ENCODE results near the gene OIT3. TPM values are rescaled to one million over a fixed set of nuclear protein-coding genes. Genes with fewer than 3 reads are reported as not detected.

OIT3 gene
- total RNA-seq, 2 experiments from 2014 or later: not detected

- ChIA-PET POLR2A (no interaction called here), CTCF (no interaction called here)
- no peaks in the 10 kb centered on the region for H3K4me1 Mint-ChIP-seq (ENCODE audit: low read depth)
- no peak for DNase-seq
- peaks cover 15% of the 10 kb centered on the region for H3K27me3 Mint-ChIP-seq (ENCODE audit: low read depth)
- no peaks in the 10 kb centered on the region for H3K9me3 Mint-ChIP-seq (ENCODE audit: insufficient read depth)
- no peak overlapping the region for H3K4me3 Mint-ChIP-seq
- H3K27ac Mint-ChIP-seq: no peak overlapping the region
- H3K36me3 Mint-ChIP-seq (ENCODE audit: low read depth): no peaks in the 10 kb centered on the region
- ATAC-seq: no peak
Observed at GRCh38 chr10:72928798-72929197, 35.3 kb downstream of the OIT3 start.

GRCh38 chr10:72930276-72930675, 36.7 kb downstream of the OIT3 start:
- CTCF ChIA-PET: no interaction called here
- no peaks in the 10 kb centered on the region for H3K36me3 Mint-ChIP-seq (ENCODE audit: low read depth)
- ATAC-seq: no peak

DNA sequence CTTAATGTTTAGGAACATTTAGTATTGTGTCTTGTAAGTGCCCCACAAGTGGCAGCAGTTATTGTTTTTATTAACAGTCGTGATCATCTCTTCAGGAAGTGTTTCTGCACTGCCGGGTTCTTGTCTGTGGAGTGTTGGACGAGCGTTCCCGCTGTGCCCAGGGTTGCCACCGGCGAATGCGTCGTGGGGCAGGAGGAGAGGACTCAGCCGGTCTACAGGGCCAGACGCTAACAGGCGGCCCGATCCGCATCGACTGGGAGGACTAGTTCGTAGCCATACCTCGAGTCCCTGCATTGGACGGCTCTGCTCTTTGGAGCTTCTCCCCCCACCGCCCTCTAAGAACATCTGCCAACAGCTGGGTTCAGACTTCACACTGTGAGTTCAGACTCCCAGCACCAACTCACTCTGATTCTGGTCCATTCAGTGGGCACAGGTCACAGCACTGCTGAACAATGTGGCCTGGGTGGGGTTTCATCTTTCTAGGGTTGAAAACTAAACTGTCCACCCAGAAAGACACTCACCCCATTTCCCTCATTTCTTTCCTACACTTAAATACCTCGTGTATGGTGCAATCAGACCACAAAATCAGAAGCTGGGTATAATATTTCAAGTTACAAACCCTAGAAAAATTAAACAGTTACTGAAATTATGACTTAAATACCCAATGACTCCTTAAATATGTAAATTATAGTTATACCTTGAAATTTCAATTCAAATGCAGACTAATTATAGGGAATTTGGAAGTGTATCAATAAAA, 38.9 kb downstream of the OIT3 start:
- H3K27me3 Mint-ChIP-seq (ENCODE audit: low read depth): peaks cover 15% of the 10 kb centered on the region
- no peaks in the 10 kb centered on the region for H3K9me3 Mint-ChIP-seq (ENCODE audit: insufficient read depth)
- ChIA-PET POLR2A (no interaction called here), CTCF (no interaction called here)
- H3K36me3 Mint-ChIP-seq (ENCODE audit: low read depth): no peaks in the 10 kb centered on the region
- no peak for DNase-seq
- H3K4me1 Mint-ChIP-seq (ENCODE audit: low read depth): no peaks in the 10 kb centered on the region
- H3K4me3 Mint-ChIP-seq: no peak overlapping the region
- H3K27ac Mint-ChIP-seq: no peak overlapping the region
- no peak for ATAC-seq

More at GRCh38 chr10:72930276-72930675, 36.7 kb downstream of the OIT3 start:
- Mint-ChIP-seq H3K4me3 (no peak overlapping the region), H3K9me3 (ENCODE audit: insufficient read depth) (no peaks in the 10 kb centered on the region), H3K4me1 (ENCODE audit: low read depth) (no peaks in the 10 kb centered on the region), H3K27ac (no peak overlapping the region), H3K27me3 (ENCODE audit: low read depth) (peaks cover 13% of the 10 kb centered on the region)
- DNase-seq: no peak
- POLR2A ChIA-PET: interaction anchor here (0.7 kb wide), 1 partner anchor 215 kb away, joined by 3 read pairs; no protein-coding TSS in a partner anchor

DNA sequence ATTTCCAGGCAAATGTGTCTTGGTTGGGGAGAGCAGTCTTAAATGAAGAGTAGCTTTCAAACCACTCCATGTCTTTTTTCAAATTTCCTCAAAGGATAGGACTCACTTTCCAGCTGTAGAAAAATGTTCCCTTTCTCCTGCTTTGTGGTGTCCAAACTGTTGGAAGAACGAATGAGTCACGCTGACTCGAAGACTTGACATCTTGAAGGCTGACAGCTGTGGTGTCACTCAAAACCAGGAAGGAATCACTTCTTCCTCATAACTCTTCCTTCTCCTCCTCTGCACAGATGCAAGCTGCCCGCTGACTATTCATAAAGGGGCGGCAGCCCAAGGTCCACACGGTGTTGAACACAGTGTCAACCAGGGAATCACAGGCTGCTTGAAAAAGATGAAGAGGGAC, 41.8 kb downstream of the OIT3 start:
- H3K4me3 Mint-ChIP-seq: no peak overlapping the region

GRCh38 chr10:72943498-72944234, 50.1 kb downstream of the OIT3 start:
- POLR2A ChIA-PET: no interaction called here
- Mint-ChIP-seq H3K36me3 (ENCODE audit: low read depth) (no peaks in the 10 kb centered on the region), H3K27me3 (ENCODE audit: low read depth) (peaks cover 23% of the 10 kb centered on the region), H3K4me3 (no peak overlapping the region), H3K27ac (no peak overlapping the region), H3K9me3 (ENCODE audit: insufficient read depth) (no peaks in the 10 kb centered on the region), H3K4me1 (ENCODE audit: low read depth) (no peaks in the 10 kb centered on the region)
- DNase-seq (no peak), ATAC-seq (no peak)
- CTCF ChIA-PET: no interaction called here

More for the DNA sequence above, 41.8 kb downstream of the OIT3 start:
- H3K9me3 Mint-ChIP-seq (ENCODE audit: insufficient read depth): no peaks in the 10 kb centered on the region
- ChIA-PET POLR2A (interaction anchor here (0.6 kb wide), 1 partner anchor 1745 kb away, joined by 3 read pairs; no protein-coding TSS in a partner anchor), CTCF (interaction anchor here (1.9 kb wide), 1 partner anchor 12 kb away, joined by 4 read pairs; no protein-coding TSS in a partner anchor)
- no peaks in the 10 kb centered on the region for H3K4me1 Mint-ChIP-seq (ENCODE audit: low read depth)
- no peak overlapping the region for H3K27ac Mint-ChIP-seq
- ATAC-seq: no peak
- no peaks in the 10 kb centered on the region for H3K36me3 Mint-ChIP-seq (ENCODE audit: low read depth)
- peaks cover 14% of the 10 kb centered on the region for H3K27me3 Mint-ChIP-seq (ENCODE audit: low read depth)
- no peak for DNase-seq

- DNase-seq (no peak), ATAC-seq (no peak)
- no peaks in the 10 kb centered on the region for H3K9me3 Mint-ChIP-seq (ENCODE audit: insufficient read depth)
- no peak overlapping the region for H3K4me3 Mint-ChIP-seq
- no peaks in the 10 kb centered on the region for H3K4me1 Mint-ChIP-seq (ENCODE audit: low read depth)
- ChIA-PET CTCF (interaction anchor here (1.2 kb wide), 1 partner anchor 11 kb away, joined by 4 read pairs; no protein-coding TSS in a partner anchor), POLR2A (no interaction called here)
- H3K36me3 Mint-ChIP-seq (ENCODE audit: low read depth): no peaks in the 10 kb centered on the region
- peaks cover 24% of the 10 kb centered on the region for H3K27me3 Mint-ChIP-seq (ENCODE audit: low read depth)
- H3K27ac Mint-ChIP-seq: no peak overlapping the region
Observed at GRCh38 chr10:72946963-72947362, 53.4 kb downstream of the OIT3 start.

DNA sequence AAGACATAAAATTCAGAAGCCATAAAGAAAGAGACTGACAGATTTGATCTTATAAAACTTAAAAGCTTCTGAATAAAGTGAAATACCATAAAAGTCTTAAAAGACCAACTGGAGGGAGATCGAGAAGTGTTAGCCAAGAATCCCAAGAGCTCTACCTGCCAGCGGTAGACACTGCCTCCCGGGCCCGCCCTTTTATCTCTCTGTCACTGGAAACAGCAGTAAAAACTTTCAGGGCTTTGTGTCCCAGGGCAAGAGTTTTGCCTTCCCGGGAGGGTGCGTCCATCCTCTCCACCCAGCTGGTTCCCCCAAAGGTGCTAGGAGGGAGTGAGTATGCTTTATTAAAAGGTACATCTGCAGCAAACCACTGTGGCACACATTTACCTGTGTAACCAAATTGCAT, 55.2 kb downstream of the OIT3 start:
- CTCF ChIA-PET: no interaction called here
- no peak overlapping the region for H3K27ac Mint-ChIP-seq
- no peak overlapping the region for H3K4me3 Mint-ChIP-seq
- no peaks in the 10 kb centered on the region for H3K9me3 Mint-ChIP-seq (ENCODE audit: insufficient read depth)
- POLR2A ChIA-PET: no interaction called here
- no peaks in the 10 kb centered on the region for H3K36me3 Mint-ChIP-seq (ENCODE audit: low read depth)
- DNase-seq (no peak), ATAC-seq (no peak)
- H3K4me1 Mint-ChIP-seq (ENCODE audit: low read depth): no peaks in the 10 kb centered on the region
- peaks cover 13% of the 10 kb centered on the region for H3K27me3 Mint-ChIP-seq (ENCODE audit: low read depth)

GRCh38 chr10:72951760-72952159, 58.2 kb downstream of the OIT3 start:
- ATAC-seq (no peak), DNase-seq (no peak)
- ChIA-PET POLR2A (no interaction called here), CTCF (no interaction called here)
- no peaks in the 10 kb centered on the region for H3K4me1 Mint-ChIP-seq (ENCODE audit: low read depth)
- H3K4me3 Mint-ChIP-seq: no peak overlapping the region
- H3K9me3 Mint-ChIP-seq (ENCODE audit: insufficient read depth): no peaks in the 10 kb centered on the region
- H3K27ac Mint-ChIP-seq: no peak overlapping the region
- peaks cover 13% of the 10 kb centered on the region for H3K27me3 Mint-ChIP-seq (ENCODE audit: low read depth)
- H3K36me3 Mint-ChIP-seq (ENCODE audit: low read depth): no peaks in the 10 kb centered on the region

DNA sequence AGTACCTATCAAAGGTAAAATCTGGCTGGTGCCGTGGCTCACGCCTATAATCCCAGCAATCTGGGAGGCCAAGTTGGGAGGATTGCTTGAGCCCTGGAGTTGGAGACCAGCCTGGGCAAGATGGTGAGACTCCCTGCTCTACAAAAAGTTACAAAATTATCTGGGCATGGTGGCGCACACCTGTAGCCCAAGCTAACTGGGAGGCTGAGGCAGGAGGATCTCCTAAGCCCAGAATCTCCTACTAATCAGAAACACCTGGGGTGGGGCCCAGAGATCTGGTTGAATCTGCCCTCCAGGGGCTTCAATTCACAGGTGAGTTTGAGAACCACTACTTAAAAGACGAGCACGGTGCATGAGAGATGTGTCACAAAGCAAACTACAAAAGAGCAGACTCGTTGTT, 58.6 kb downstream of the OIT3 start:
- ATAC-seq: no peak
- Mint-ChIP-seq H3K9me3 (ENCODE audit: insufficient read depth) (no peaks in the 10 kb centered on the region), H3K36me3 (ENCODE audit: low read depth) (no peaks in the 10 kb centered on the region), H3K27ac (no peak overlapping the region), H3K4me1 (ENCODE audit: low read depth) (no peaks in the 10 kb centered on the region), H3K27me3 (ENCODE audit: low read depth) (peaks cover 15% of the 10 kb centered on the region), H3K4me3 (no peak overlapping the region)
- POLR2A ChIA-PET: no interaction called here
- CTCF ChIA-PET: no interaction called here
- no peak for DNase-seq

DNA sequence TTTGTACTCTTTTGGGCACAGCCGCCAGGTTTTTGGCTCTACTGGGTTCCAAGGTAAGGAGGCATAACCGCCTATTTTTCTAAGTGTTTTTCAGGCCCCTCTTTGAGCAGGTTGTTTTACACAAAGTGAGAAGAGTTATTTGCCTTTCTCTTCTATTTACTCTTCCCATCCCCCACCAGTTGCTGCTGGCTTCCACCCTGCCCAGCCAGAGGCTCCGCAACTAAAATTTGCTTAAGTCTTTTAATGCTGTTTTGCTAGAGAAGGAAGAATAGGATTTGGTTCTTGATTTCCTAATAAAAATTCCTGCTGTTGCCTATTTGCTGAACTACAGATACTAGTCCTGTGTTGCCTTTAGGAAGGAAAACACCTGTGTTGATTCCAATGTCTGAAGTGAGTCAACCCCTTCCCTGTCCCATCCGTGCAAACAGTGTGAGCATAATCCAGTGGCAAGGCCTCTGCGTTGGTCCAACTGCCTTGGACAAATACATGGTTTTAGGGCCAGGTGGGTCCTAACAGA, 59.2 kb downstream of the OIT3 start:
- CTCF ChIA-PET: interaction anchor here (1.5 kb wide), 1 partner anchor 64 kb away, joined by 5 read pairs; no protein-coding TSS in a partner anchor
- H3K27me3 Mint-ChIP-seq (ENCODE audit: low read depth): peaks cover 20% of the 10 kb centered on the region
- no peaks in the 10 kb centered on the region for H3K4me1 Mint-ChIP-seq (ENCODE audit: low read depth)
- POLR2A ChIA-PET: no interaction called here
- DNase-seq (no peak), ATAC-seq (no peak)
- no peaks in the 10 kb centered on the region for H3K9me3 Mint-ChIP-seq (ENCODE audit: insufficient read depth)
- no peak overlapping the region for H3K4me3 Mint-ChIP-seq
- H3K36me3 Mint-ChIP-seq (ENCODE audit: low read depth): no peaks in the 10 kb centered on the region
- no peak overlapping the region for H3K27ac Mint-ChIP-seq

DNA sequence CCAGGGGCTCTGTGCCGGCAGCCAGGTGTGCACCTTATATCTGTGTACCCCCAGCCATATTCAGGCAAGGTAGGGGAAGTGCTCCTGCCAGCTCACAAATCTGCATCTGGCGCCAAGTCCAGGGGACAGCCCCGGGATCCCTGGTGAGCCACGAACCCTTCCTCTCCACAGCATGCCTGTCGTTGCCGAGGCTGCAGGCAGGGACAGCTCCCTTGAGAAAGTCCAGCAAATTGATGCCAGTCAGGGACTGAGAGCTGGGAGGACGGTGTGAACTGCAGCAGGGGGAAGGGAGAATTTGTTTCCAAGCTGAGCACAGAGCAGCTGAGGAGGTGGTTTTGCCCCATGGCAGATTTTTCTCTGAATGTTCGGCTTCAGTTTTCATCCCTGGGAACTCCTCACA, 60.1 kb downstream of the OIT3 start:
- Mint-ChIP-seq H3K9me3 (ENCODE audit: insufficient read depth) (no peaks in the 10 kb centered on the region), H3K4me1 (ENCODE audit: low read depth) (no peaks in the 10 kb centered on the region), H3K4me3 (no peak overlapping the region), H3K27ac (no peak overlapping the region), H3K36me3 (ENCODE audit: low read depth) (no peaks in the 10 kb centered on the region), H3K27me3 (ENCODE audit: low read depth) (peaks cover 23% of the 10 kb centered on the region)
- DNase-seq (no peak), ATAC-seq (no peak)
- CTCF ChIA-PET: interaction anchor here (1.5 kb wide), 1 partner anchor 65 kb away, joined by 5 read pairs; no protein-coding TSS in a partner anchor
- POLR2A ChIA-PET: no interaction called here

- POLR2A ChIA-PET: no interaction called here
- no peaks in the 10 kb centered on the region for H3K9me3 Mint-ChIP-seq (ENCODE audit: insufficient read depth)
- DNase-seq: no peak
- ATAC-seq: no peak
- peaks cover 22% of the 10 kb centered on the region for H3K27me3 Mint-ChIP-seq (ENCODE audit: low read depth)
- CTCF ChIA-PET: interaction anchor here (1.5 kb wide), 1 partner anchor 65 kb away, joined by 5 read pairs; no protein-coding TSS in a partner anchor
- H3K4me1 Mint-ChIP-seq (ENCODE audit: low read depth): no peaks in the 10 kb centered on the region
- H3K4me3 Mint-ChIP-seq: no peak overlapping the region
- no peaks in the 10 kb centered on the region for H3K36me3 Mint-ChIP-seq (ENCODE audit: low read depth)
- no peak overlapping the region for H3K27ac Mint-ChIP-seq
Observed at GRCh38 chr10:72954230-72954595, 60.7 kb downstream of the OIT3 start.

All from activated CD8-positive, alpha-beta T cell treated with anti-CD3 and anti-CD28 coated beads, Interleukin-2, amount 10 ng/mL, durations not matched to agents 7 days and 5 days (primary cell).